OCI-M1 (cell line): ENCODE results near the gene MARCHF10.

ENCODE experiments used
- DNase-seq: peaks from one replicate; lab custom pipeline; 2025; lab: John Stamatoyannopoulos, UW

MARCHF10 gene

DNA sequence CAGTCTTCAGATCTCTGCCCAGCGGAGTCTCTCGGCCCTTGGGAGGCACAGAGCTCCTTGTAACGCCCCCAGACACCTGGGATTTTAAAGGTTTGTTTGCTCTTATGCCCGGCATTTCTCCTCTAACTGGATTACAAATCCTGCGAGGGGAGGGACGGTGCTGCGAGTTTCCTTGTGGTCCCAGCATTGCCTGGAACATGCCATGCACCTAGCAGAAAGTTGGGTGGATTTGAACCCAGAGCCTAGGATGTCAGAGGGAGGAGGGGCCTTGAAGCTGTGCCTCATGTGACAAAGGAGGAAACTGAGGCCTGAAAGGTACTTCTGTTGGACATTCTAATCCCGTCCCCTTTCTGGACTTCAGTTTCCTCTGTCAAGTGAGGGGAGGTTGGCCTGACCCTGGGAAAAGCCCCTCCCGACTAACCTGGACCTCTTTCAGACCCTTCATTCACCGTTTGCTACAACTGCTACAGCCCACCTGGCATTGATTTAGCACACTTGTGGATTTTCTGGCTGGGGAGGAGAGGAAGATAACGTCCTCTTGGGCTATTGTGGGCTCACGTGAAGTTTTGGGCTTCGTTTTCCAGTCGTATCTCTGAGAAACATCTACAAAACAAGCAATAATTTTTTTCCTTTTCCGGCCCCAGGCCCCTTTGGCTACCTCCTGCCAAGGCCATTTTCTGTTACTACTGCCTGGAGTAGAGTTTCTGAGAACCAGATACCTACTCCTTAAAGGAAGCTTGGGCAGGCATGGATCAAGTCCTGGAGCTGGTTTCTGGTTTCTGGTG is 149.8 kb downstream of the MARCHF10 start:
- DNase-seq: no peak

DNA sequence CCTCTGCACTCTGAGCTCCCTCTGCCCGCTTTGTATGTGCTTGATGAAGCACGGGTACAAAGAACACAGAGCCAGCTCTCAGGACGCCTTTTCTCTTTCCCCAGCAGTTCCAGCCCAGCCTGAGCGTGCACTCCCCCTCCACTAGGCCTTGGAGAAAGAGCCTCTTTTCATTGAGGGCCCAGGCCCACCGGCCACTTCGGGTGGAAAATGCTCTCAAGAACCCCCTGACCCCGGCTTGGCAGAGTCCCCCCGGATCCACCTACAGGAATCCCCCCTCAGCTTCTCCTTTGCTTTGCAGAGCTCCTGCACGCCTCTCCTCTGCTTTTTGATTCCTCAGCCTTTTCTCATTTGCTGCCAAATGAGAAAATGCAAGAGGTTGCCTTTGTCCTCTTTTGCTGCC is 150.4 kb downstream of the MARCHF10 start:
- DNase-seq: no peak

GRCh38 chr17:62657145-62657665 is 150.9 kb downstream of the MARCHF10 start:
- DNase-seq: no peak

GRCh38 chr17:62656446-62656845 is 151.7 kb downstream of the MARCHF10 start:
- no peak for DNase-seq

- no peak for DNase-seq
Observed at GRCh38 chr17:62655656-62656055, 152.5 kb downstream of the MARCHF10 start.

DNA sequence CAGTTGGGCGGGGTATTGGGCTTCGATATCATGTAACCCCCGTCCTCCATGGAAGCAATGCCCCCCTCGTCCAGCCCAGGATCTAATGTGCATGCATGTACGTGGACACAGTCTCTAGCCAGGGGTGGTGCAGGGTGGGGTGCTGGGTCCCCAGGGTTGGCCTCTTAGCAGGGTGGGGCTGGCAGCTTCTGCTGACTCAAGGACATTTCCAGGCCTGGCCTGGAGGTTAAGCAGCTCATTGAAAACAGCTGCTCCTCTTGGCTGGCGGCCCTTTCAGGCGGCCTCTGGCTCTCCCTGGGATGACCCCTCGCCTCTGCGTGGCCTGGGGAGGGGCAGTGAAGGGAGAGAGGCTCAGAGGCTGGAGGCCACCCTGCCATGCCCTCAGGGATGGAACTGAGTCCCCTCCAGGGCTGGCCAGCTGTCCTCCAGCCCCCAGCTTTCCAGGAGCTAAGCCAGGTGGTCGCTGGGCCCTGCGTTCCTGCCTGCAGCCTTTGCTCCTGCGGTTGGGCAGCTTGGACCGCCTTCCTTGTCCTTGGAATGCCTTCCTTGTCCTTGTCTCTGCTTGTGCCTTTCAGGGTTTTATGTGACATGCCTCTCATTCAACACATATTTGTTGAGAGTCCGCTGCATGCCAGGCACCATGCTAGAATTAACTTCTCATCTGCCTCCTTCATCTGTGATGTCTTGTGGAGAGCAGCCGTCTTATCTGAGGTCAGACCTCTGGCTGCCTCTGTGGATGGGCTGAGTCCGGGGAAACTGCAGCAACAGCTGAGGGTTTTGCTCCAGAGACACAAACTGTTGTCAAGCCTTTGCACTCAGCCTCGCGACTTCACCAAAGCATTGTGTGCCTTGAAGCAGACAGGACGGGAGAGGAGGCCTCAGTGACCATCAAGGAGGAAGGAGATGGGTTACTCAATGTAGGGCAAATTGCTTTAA is 154.0 kb downstream of the MARCHF10 start:
- DNase-seq: no peak

GRCh38 chr17:62653002-62653825 is 154.9 kb downstream of the MARCHF10 start:
- DNase-seq: peak; percentile 84

- DNase-seq: peak; percentile 57
Observed at GRCh38 chr17:62652251-62653001, 155.7 kb downstream of the MARCHF10 start.
